DOHH2 (cell line): ENCODE results near the gene KRTAP10-1.

Experiments
- H3F3A ChIP-seq: fragments of 200-600 bp; sonication (generic), shearing (Covaris generic); 2 replicates; pipeline ENCODE4 v1.6.0; 2016; ENCODE audit warnings: antibody characterized with exemption, mild to moderate bottlenecking; ENCODE audit not compliant: control insufficient read depth, insufficient read depth
- H3K27ac ChIP-seq: fragments of 200-600 bp; sonication (generic); 2 replicates; pipeline ENCODE4 v1.5.1; 2014; ENCODE audit warnings: low read depth, mild to moderate bottlenecking, low read length, moderate library complexity
- H3K27me3 ChIP-seq: fragments of 200-600 bp; sonication (generic); 2 replicates; pipeline ENCODE4 v1.6.1; 2014; ENCODE audit warnings: mild to moderate bottlenecking, low read length, mixed read lengths; ENCODE audit not compliant: control insufficient read depth
- H3K36me3 ChIP-seq: fragments of 200-600 bp; sonication (generic); 2 replicates; pipeline ENCODE4 v1.6.1; 2014; ENCODE audit warnings: mild to moderate bottlenecking, low read length, moderate library complexity, mixed read lengths; ENCODE audit not compliant: control insufficient read depth
- H3K4me1 ChIP-seq: fragments of 200-600 bp; sonication (generic); 2 replicates; pipeline ENCODE4 v1.6.1; 2014; ENCODE audit warnings: mild to moderate bottlenecking, low read length, mixed read lengths; ENCODE audit not compliant: control insufficient read depth
- H3K4me2 ChIP-seq: fragments of 200-600 bp; sonication (generic); 2 replicates; pipeline ENCODE4 v1.6.0; 2014; ENCODE audit warnings: mild to moderate bottlenecking, low read length, moderate library complexity
- H3K4me3 ChIP-seq: fragments of 200-600 bp; sonication (generic); 2 replicates; pipeline ENCODE4 v1.5.1; 2014; ENCODE audit warnings: mild to moderate bottlenecking, low read length, mixed read lengths
- H3K79me2 ChIP-seq: fragments of 200-600 bp; sonication (generic); 2 replicates; pipeline ENCODE4 v1.6.1; 2014; ENCODE audit warnings: mild to moderate bottlenecking, low read length, mixed read lengths; ENCODE audit not compliant: control insufficient read depth
- H3K9me2 ChIP-seq: fragments of 200-600 bp; sonication (generic); replicated peaks from 2 replicates; pipeline ENCODE4 v1.6.1; 2014; ENCODE audit warnings: mild to moderate bottlenecking, low read length, mixed read lengths; ENCODE audit not compliant: control insufficient read depth
- H3K9me3 ChIP-seq: fragments of 200-600 bp; sonication (generic); 2 replicates; pipeline ENCODE4 v1.6.1; 2014; ENCODE audit warnings: antibody characterized with exemption, low read length, mixed read lengths; ENCODE audit not compliant: control insufficient read depth, insufficient read depth
- H4K20me1 ChIP-seq: fragments of 200-600 bp; sonication (generic); 2 replicates; pipeline ENCODE4 v1.6.0; 2014; ENCODE audit warnings: low read depth, mild to moderate bottlenecking, antibody characterized with exemption, low read length, moderate library complexity; ENCODE audit not compliant: control insufficient read depth, insufficient read depth
- EZH2phosphoT487 ChIP-seq: fragments of 200-600 bp; sonication (generic); IDR thresholded peaks from 2 replicates; pipeline ENCODE4 v1.6.1; 2017; ENCODE audit warnings: borderline replicate concordance, mild to moderate bottlenecking, antibody characterized with exemption, low read length, moderate library complexity, mixed read lengths
- TF ChIP-seq, protein P1 (sequence below): fragments of 200-600 bp; sonication (generic); IDR thresholded peaks from one replicate; pipeline ENCODE4 v1.5.1; 2014; ENCODE audit warnings: antibody characterized with exemption, mild to moderate bottlenecking, low read depth, low read length; ENCODE audit not compliant: poor library complexity, severe bottlenecking

KRTAP10-1 gene

DNA sequence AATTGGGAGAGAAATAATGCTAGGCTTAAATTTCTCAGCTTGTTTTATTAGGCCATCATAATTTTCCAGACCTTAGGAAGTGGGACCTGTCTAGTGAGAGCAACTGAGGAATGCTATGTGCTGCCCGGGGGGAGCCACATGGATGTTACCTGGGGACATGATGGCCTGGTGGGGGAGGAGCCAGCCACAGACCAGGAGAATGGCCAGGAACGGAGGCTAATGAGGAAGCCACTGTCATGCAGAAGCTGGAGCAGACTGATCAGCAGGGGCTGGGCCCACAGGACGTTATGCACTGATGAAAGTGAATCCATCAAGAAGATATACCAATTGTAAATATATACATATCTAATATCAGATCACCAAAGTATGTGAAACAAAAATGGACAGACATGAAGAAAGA is 4.6 kb upstream of the KRTAP10-1 start:
- H3K9me2 ChIP-seq: no peaks in the 10 kb centered on the region
- H3K4me3 ChIP-seq: no peak overlapping the region
- no peaks in the 10 kb centered on the region for H3K79me2 ChIP-seq
- H3K4me2 ChIP-seq: no peak overlapping the region
- no peak overlapping the region for H3K27ac ChIP-seq
- H4K20me1 ChIP-seq: no peaks in the 10 kb centered on the region
- H3K36me3 ChIP-seq: no peaks in the 10 kb centered on the region
- peaks cover 15% of the 10 kb centered on the region for H3K9me3 ChIP-seq
- TF ChIP-seq EZH2phosphoT487: no peak
- TF ChIP-seq, protein P1, sequence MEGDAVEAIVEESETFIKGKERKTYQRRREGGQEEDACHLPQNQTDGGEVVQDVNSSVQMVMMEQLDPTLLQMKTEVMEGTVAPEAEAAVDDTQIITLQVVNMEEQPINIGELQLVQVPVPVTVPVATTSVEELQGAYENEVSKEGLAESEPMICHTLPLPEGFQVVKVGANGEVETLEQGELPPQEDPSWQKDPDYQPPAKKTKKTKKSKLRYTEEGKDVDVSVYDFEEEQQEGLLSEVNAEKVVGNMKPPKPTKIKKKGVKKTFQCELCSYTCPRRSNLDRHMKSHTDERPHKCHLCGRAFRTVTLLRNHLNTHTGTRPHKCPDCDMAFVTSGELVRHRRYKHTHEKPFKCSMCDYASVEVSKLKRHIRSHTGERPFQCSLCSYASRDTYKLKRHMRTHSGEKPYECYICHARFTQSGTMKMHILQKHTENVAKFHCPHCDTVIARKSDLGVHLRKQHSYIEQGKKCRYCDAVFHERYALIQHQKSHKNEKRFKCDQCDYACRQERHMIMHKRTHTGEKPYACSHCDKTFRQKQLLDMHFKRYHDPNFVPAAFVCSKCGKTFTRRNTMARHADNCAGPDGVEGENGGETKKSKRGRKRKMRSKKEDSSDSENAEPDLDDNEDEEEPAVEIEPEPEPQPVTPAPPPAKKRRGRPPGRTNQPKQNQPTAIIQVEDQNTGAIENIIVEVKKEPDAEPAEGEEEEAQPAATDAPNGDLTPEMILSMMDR: no peak
- peaks cover 11% of the 10 kb centered on the region; the same call in 1 of the 2 replicates for H3K27me3 ChIP-seq
- H3K4me1 ChIP-seq: peaks cover 9% of the 10 kb centered on the region
- no peaks in the 10 kb centered on the region for H3F3A ChIP-seq

DNA sequence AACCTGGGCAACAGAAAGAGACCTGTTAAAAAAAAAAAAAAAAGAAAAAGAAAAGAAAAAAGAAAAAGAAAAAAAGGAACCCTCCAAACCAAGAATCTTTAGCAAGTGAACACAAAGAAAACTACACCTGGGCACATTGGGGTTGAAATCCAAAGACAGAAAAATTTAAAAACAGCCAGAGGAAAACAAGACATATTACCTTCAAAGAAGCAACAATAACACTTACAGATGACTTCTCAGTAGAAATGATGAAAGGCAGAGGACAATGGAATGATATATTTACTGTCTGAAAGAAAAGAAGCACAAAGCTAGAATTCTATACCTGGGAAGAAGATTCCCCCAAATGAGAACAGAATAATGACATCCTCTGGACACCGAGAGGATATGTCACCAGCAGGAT is 2.7 kb upstream of the KRTAP10-1 start:
- no peaks in the 10 kb centered on the region for H3K36me3 ChIP-seq
- TF ChIP-seq, protein P1: no peak
- no peak for TF ChIP-seq EZH2phosphoT487
- peaks cover 6% of the 10 kb centered on the region for H3K4me1 ChIP-seq
- H3F3A ChIP-seq: no peaks in the 10 kb centered on the region
- peaks cover 11% of the 10 kb centered on the region; the same call in 1 of the 2 replicates for H3K27me3 ChIP-seq
- no peaks in the 10 kb centered on the region for H4K20me1 ChIP-seq
- peaks cover 13% of the 10 kb centered on the region for H3K9me3 ChIP-seq
- no peaks in the 10 kb centered on the region for H3K79me2 ChIP-seq
- no peak overlapping the region for H3K4me3 ChIP-seq
- no peak overlapping the region for H3K4me2 ChIP-seq
- H3K9me2 ChIP-seq: no peaks in the 10 kb centered on the region
- H3K27ac ChIP-seq: no peak overlapping the region

DNA sequence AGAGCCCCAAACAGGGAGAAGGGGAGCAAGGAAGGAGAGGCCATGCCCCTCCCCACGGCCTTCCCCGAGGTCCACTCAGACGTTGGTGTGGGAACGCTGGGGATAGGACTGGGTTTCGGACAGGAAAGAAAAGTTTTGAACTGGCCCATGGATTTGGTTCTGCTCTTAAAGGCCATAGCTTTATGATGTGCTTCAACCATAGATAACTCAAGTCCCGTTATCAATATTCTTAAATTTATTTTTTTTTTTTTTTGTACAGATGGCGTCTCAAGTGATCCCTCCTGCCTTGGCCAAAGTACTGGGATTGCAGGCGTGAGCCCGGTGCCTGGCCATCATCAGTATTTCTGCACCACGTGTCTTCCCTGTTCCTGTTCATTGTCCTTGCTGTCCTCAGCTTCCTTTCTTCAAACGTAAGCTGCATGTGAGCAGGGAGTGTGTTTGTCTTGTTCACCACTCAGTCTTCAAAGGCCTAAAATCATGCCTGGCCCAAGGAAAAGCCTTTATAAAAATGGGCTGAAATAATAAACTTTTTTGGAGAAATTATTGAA is 820 bp upstream of the KRTAP10-1 start:
- no peaks in the 10 kb centered on the region for H3F3A ChIP-seq
- H3K27me3 ChIP-seq: peaks cover 11% of the 10 kb centered on the region; the same call in 1 of the 2 replicates
- no peaks in the 10 kb centered on the region for H3K4me1 ChIP-seq
- no peaks in the 10 kb centered on the region for H3K79me2 ChIP-seq
- H3K9me2 ChIP-seq: no peaks in the 10 kb centered on the region
- TF ChIP-seq EZH2phosphoT487: no peak
- TF ChIP-seq, protein P1: no peak
- no peak overlapping the region for H3K4me3 ChIP-seq
- H4K20me1 ChIP-seq: no peaks in the 10 kb centered on the region
- H3K9me3 ChIP-seq: no peaks in the 10 kb centered on the region
- H3K27ac ChIP-seq: no peak overlapping the region
- H3K36me3 ChIP-seq: no peaks in the 10 kb centered on the region
- H3K4me2 ChIP-seq: no peak overlapping the region

GRCh38 chr21:44539046-44539445 is 949 bp downstream of the KRTAP10-1 start:
- H3K9me3 ChIP-seq: no peaks in the 10 kb centered on the region
- no peaks in the 10 kb centered on the region for H3F3A ChIP-seq
- H3K9me2 ChIP-seq: no peaks in the 10 kb centered on the region
- no peak overlapping the region for H3K4me3 ChIP-seq
- H3K4me2 ChIP-seq: no peak overlapping the region
- H4K20me1 ChIP-seq: no peaks in the 10 kb centered on the region
- no peaks in the 10 kb centered on the region for H3K4me1 ChIP-seq
- H3K79me2 ChIP-seq: no peaks in the 10 kb centered on the region
- no peak for TF ChIP-seq EZH2phosphoT487
- TF ChIP-seq, protein P1: no peak
- H3K27me3 ChIP-seq: peaks cover 11% of the 10 kb centered on the region; the same call in 1 of the 2 replicates
- H3K27ac ChIP-seq: no peak overlapping the region
- H3K36me3 ChIP-seq: no peaks in the 10 kb centered on the region
